H1 (cell line): ENCODE data around the gene SLC27A5. TPM values are rescaled to one million over a fixed set of nuclear protein-coding genes. Genes with fewer than 3 reads are reported as not detected.

Source experiments
- ASH2L ChIP-seq: fragments of 200-600, 300-600 bp; sonication (generic); IDR thresholded peaks from one replicate; pipeline ENCODE4 v1.7.1; 2017; ENCODE audit warnings: low read length
- BRCA1 ChIP-seq: IDR thresholded peaks from 2 replicates; pipeline ENCODE4 v1.6.1; 2012; ENCODE audit warnings: low read depth, low read length, improper control_type of control experiment
- CHD2 ChIP-seq: IDR thresholded peaks from 2 replicates; pipeline ENCODE4 v1.6.1; 2012; ENCODE audit warnings: low read length, improper control_type of control experiment
- EZH2 ChIP-seq: fragments of 200-600 bp; sonication (generic); IDR thresholded peaks from 2 replicates; pipeline ENCODE4 v1.7.1; 2012; ENCODE audit warnings: low read depth, mild to moderate bottlenecking, moderate library complexity, low read length, inconsistent platforms; ENCODE audit not compliant: severe bottlenecking
- KDM1A ChIP-seq: fragments of 200-600, 300-600 bp; sonication (generic); IDR thresholded peaks from 2 replicates; pipeline ENCODE4 v1.7.1; 2016; ENCODE audit warnings: mild to moderate bottlenecking, low read length, borderline replicate concordance
- MAFK ChIP-seq: IDR thresholded peaks from 2 replicates; pipeline ENCODE4 v1.6.1; 2012; ENCODE audit warnings: low read depth, mild to moderate bottlenecking, improper control_type of control experiment, low read length
- PHF8 ChIP-seq: fragments of 200-600 bp; sonication (generic); conservative IDR thresholded peaks from 2 replicates; pipeline ENCODE4 v1.7.1; 2012; ENCODE audit warnings: low read depth, mild to moderate bottlenecking, inconsistent platforms, low read length, moderate library complexity
- POLR2AphosphoS5 ChIP-seq: IDR thresholded peaks from 2 replicates; pipeline ENCODE4 v1.6.1; 2011; ENCODE audit warnings: low read depth, low read length
- RBBP5 ChIP-seq: IDR thresholded peaks from 2 replicates; pipeline ENCODE4 v1.7.1; 2012; ENCODE audit warnings: low read depth, mild to moderate bottlenecking, inconsistent platforms, low read length, moderate library complexity, borderline replicate concordance
- SIRT6 ChIP-seq: IDR thresholded peaks from one replicate; pipeline ENCODE4 v1.7.1; 2012; ENCODE audit warnings: low read length, inconsistent platforms
- TAF1 ChIP-seq: IDR thresholded peaks from 2 replicates; pipeline ENCODE4 v1.6.1; 2011; ENCODE audit warnings: mild to moderate bottlenecking, low read depth, low read length
- YY1 ChIP-seq: IDR thresholded peaks from 2 replicates; pipeline ENCODE4 v1.6.1; 2011; ENCODE audit warnings: low read depth, mild to moderate bottlenecking, low read length
- ZNF274 ChIP-seq: IDR thresholded peaks from 2 replicates; pipeline ENCODE4 v1.7.0; 2012; ENCODE audit warnings: low read length, borderline replicate concordance; ENCODE audit errors: extremely low read depth
- polyA plus RNA-seq, 7 experiments: library from polyadenylated mRNA; depleted of rRNA in 3 of 7; stranded (reverse) in 5 of 7; unstranded in 2 of 7; fragments of >200 nt in 5 of 7; fragments of 200-250 nt in 2 of 7; gene quantifications; 1 replicate in 5 of 7; 2 replicates in 1 of 7; 4 replicates in 1 of 7; pipeline versions ENCODE4 v1.2.1 to v1.2.3, GENCODE V29; 2011 to 2013; ENCODE audit warnings: missing spikeins in 2 of 7, mixed read lengths in 2 of 7
- total RNA-seq: library from RNA; stranded (reverse); fragmentation: NEBNext Ultra II Directional; extraction: Animal tissue kit (Norgen Biotek cat#: 25700); gene quantifications from 2 replicates; pipeline ENCODE4 v1.2.1, GENCODE V29; 2021
- TF ChIP-seq, protein P1 (sequence below): IDR thresholded peaks from 2 replicates; pipeline ENCODE4 v1.6.1; 2012; ENCODE audit warnings: inconsistent platforms
- TF ChIP-seq, protein P2 (sequence below): IDR thresholded peaks from 2 replicates; pipeline ENCODE4 v1.6.1; 2012; ENCODE audit warnings: low read length, inconsistent platforms

SLC27A5 gene
- total and polyA plus RNA-seq, 2 of the 8 experiments (the other 6 are each of a cell fraction or from before 2014, with no cell fraction given): 25.1 to 80.5 TPM

DNA sequence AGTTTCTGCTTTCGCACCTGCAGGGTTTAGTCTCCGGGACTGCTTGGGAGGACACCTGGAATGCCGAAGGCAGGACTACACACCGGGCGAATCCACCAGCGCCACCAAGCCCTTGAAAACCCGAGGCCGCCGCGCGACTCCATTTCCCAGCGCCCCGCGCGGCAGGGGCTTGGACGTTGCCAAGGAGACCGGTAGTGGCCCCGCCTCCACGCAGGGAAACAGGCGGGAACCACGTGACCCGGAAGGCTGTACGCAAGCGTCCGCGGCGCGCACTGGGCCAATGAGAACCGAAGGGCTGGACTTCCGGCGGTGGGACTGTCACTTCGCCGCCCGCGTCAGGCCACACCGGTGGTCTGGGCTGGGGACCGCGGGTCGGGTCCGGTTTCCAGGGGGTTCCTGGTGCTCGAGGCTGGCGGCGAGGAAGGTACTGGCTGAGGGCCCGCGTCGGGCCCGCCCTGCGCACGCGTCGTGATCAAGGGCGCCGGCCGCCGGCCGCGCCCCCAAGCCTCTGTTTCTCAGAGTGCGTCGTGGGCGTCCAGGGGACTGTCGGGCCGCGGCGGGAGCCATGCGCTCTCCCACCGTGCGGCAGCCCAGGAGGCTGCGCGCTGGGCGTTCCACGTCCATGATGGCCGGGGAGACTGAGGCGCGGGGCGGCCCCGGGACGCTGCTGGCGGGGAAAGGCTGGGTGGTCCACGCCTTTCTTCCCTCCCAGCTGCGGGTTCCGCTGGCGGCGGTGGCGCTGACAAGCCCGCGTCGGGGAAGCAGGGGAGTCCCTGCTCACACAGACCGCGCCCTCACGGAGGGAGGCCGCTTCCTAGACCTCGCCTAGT lies 44.8 kb downstream of the SLC27A5 start, which contains the start of gene ZNF324 (continued):
- TF ChIP-seq, protein P1, sequence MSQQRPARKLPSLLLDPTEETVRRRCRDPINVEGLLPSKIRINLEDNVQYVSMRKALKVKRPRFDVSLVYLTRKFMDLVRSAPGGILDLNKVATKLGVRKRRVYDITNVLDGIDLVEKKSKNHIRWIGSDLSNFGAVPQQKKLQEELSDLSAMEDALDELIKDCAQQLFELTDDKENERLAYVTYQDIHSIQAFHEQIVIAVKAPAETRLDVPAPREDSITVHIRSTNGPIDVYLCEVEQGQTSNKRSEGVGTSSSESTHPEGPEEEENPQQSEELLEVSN: peak; percentile 65; the same call in 1 of the 2 replicates
- TF ChIP-seq EZH2 (no peak), SIRT6 (no peak), ZNF274 (no peak), YY1 (0 out of 2 replicates have a peak, but pooled peaks have one; percentile 5), TAF1 (peak; percentile 63; the same call in 1 of the 2 replicates), MAFK (no peak), BRCA1 (no peak), KDM1A (no peak; the same call in 1 of the 2 replicates), ASH2L (no peak), CHD2 (no peak), POLR2AphosphoS5 (no peak), RBBP5 (no peak), PHF8 (peak; percentile 55; the same call in 1 of the 2 replicates)
- TF ChIP-seq, protein P2, sequence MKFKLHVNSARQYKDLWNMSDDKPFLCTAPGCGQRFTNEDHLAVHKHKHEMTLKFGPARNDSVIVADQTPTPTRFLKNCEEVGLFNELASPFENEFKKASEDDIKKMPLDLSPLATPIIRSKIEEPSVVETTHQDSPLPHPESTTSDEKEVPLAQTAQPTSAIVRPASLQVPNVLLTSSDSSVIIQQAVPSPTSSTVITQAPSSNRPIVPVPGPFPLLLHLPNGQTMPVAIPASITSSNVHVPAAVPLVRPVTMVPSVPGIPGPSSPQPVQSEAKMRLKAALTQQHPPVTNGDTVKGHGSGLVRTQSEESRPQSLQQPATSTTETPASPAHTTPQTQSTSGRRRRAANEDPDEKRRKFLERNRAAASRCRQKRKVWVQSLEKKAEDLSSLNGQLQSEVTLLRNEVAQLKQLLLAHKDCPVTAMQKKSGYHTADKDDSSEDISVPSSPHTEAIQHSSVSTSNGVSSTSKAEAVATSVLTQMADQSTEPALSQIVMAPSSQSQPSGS: no peak
- TF ChIP-seq, all 59 proteins: peak for 18
